WTC11 (cell line): ENCODE results near the gene GGT6. TPM values are rescaled to one million over a fixed set of nuclear protein-coding genes. Genes with fewer than 3 reads are reported as not detected.

Experiments
- ATAC-seq: fragments of 200-7000 bp; cut with Tn5 transposase; 2 replicates; pipeline ENCODE4 v1.10.0; 2021; ENCODE audit warnings: mild to moderate bottlenecking, moderate library complexity
- CTCF ChIA-PET: fragments of 300-600 bp; sonication (Branson Sonifier 250); formaldehyde crosslinking; loops from one replicate; lab custom pipeline; 2021; ENCODE audit warnings: antibody characterized with exemption; lab: Charles Lee
- POLR2A ChIA-PET: fragments of 350-600 bp; sonication (Branson Sonifier 250); formaldehyde crosslinking; loops from one replicate; lab custom pipeline; 2021; ENCODE audit warnings: antibody characterized with exemption; lab: Charles Lee
- DNase-seq: peaks from one replicate; pipeline ENCODE4 v3.0.0; 2021; ENCODE audit warnings: low spot score
- H3K27ac Mint-ChIP-seq: 2 replicates; pipeline ENCODE4 v1.8.0; 2021; ENCODE audit warnings: mixed read lengths
- H3K27me3 Mint-ChIP-seq: 2 replicates; pipeline ENCODE4 v1.8.0; 2021; ENCODE audit warnings: low read depth, mild to moderate bottlenecking, moderate library complexity, mixed read lengths
- H3K36me3 Mint-ChIP-seq: 2 replicates; pipeline ENCODE4 v1.8.0; 2021; ENCODE audit warnings: mixed read lengths
- H3K4me1 Mint-ChIP-seq: 2 replicates; pipeline ENCODE4 v1.8.0; 2022; ENCODE audit warnings: mixed read lengths
- H3K4me3 Mint-ChIP-seq: 2 replicates; pipeline ENCODE4 v1.8.0; 2021; ENCODE audit warnings: mild to moderate bottlenecking, moderate library complexity, mixed read lengths
- H3K9me3 Mint-ChIP-seq: 2 replicates; pipeline ENCODE4 v1.8.0; 2021; ENCODE audit warnings: mixed read lengths
- AFF4 ChIP-seq: sonication (generic); formaldehyde crosslinking; IDR thresholded peaks from 2 replicates; pipeline ENCODE4 v1.8.1; 2023; ENCODE audit warnings: mild to moderate bottlenecking, missing genetic modification reagents, borderline replicate concordance
- CREB1 ChIP-seq: sonication (generic); formaldehyde crosslinking; IDR thresholded peaks from 2 replicates; pipeline ENCODE4 v1.8.0; 2023; ENCODE audit warnings: mild to moderate bottlenecking, missing genetic modification reagents
- EMX1 ChIP-seq: fragments of 250-450 bp; sonication (Bioruptor Pico); IDR thresholded peaks from 2 replicates; pipeline ENCODE4 v1.8.0; 2021; ENCODE audit warnings: mild to moderate bottlenecking
- ESRRA ChIP-seq: sonication (generic); formaldehyde crosslinking; IDR thresholded peaks from 2 replicates; pipeline ENCODE4 v1.8.1; 2022; ENCODE audit warnings: mild to moderate bottlenecking, missing genetic modification reagents, borderline replicate concordance
- FOXP4 ChIP-seq: sonication (generic); formaldehyde crosslinking; IDR thresholded peaks from 2 replicates; pipeline ENCODE4 v1.8.0; 2022; ENCODE audit warnings: mild to moderate bottlenecking, missing genetic modification reagents
- GABPB1 ChIP-seq: sonication (generic); formaldehyde crosslinking; IDR thresholded peaks from 2 replicates; pipeline ENCODE4 v1.8.1; 2023; ENCODE audit warnings: mild to moderate bottlenecking, missing genetic modification reagents
- MLX ChIP-seq: sonication (generic); formaldehyde crosslinking; IDR thresholded peaks from 2 replicates; pipeline ENCODE4 v1.8.1; 2023; ENCODE audit warnings: mild to moderate bottlenecking, missing genetic modification reagents, moderate library complexity
- MXD4 ChIP-seq: fragments of 250-450 bp; sonication (Bioruptor Pico); IDR thresholded peaks from 2 replicates; pipeline ENCODE4 v1.8.0; 2021; ENCODE audit warnings: mild to moderate bottlenecking, moderate library complexity, borderline replicate concordance
- NFE2L1 ChIP-seq: sonication (generic); formaldehyde crosslinking; IDR thresholded peaks from 2 replicates; pipeline ENCODE4 v1.8.1; 2023; ENCODE audit warnings: missing genetic modification reagents
- OVOL2 ChIP-seq: fragments of 250-450 bp; sonication (Bioruptor Pico); IDR thresholded peaks from 2 replicates; pipeline ENCODE4 v1.9.0; 2021; ENCODE audit warnings: mild to moderate bottlenecking, borderline replicate concordance
- SMAD3 ChIP-seq: sonication (generic); formaldehyde crosslinking; IDR thresholded peaks from 2 replicates; pipeline ENCODE4 v1.8.0; 2022; ENCODE audit warnings: missing genetic modification reagents, mild to moderate bottlenecking, borderline replicate concordance
- SP1 ChIP-seq: sonication (generic); formaldehyde crosslinking; conservative IDR thresholded peaks from 2 replicates; pipeline ENCODE4 v1.8.1; 2022; ENCODE audit warnings: missing genetic modification reagents
- USF2 ChIP-seq: sonication (generic); formaldehyde crosslinking; IDR thresholded peaks from 2 replicates; pipeline ENCODE4 v1.8.1; 2023; ENCODE audit warnings: mild to moderate bottlenecking, missing genetic modification reagents, moderate library complexity
- ZMAT4 ChIP-seq: fragments of 250-450 bp; sonication (Bioruptor Pico); IDR thresholded peaks from 2 replicates; pipeline ENCODE4 v1.9.0; 2021; ENCODE audit warnings: mild to moderate bottlenecking
- ZNF138 ChIP-seq: sonication (generic); formaldehyde crosslinking; conservative IDR thresholded peaks from 2 replicates; pipeline ENCODE4 v1.8.1; 2022; ENCODE audit warnings: mild to moderate bottlenecking, moderate library complexity, missing genetic modification reagents
- ZNF317 ChIP-seq: sonication (generic); formaldehyde crosslinking; IDR thresholded peaks from 2 replicates; pipeline ENCODE4 v1.8.1; 2023; ENCODE audit warnings: low read depth, mild to moderate bottlenecking, moderate library complexity, missing genetic modification reagents, borderline replicate concordance
- ZNF396 ChIP-seq: fragments of 250-450 bp; sonication (Bioruptor Pico); IDR thresholded peaks from 2 replicates; pipeline ENCODE4 v1.8.0; 2021; ENCODE audit warnings: mild to moderate bottlenecking, moderate library complexity, borderline replicate concordance
- ZNF423 ChIP-seq: fragments of 250-450 bp; sonication (Bioruptor Pico); IDR thresholded peaks from 2 replicates; pipeline ENCODE4 v2.1.2; 2022; ENCODE audit warnings: mild to moderate bottlenecking, moderate library complexity
- total RNA-seq: library from RNA; stranded (reverse); gene quantifications from 3 replicates; pipeline ENCODE4 v1.2.3, GENCODE V29; 2021

GGT6 gene
- total RNA-seq, 1 experiment from 2014 or later: 0.07 TPM

GRCh38 chr17:4543557-4544026, 16.8 kb downstream of the GGT6 start:
- no peak for DNase-seq
- Mint-ChIP-seq H3K36me3 (peaks cover 34% of the 10 kb centered on the region), H3K4me1 (no peaks in the 10 kb centered on the region), H3K27me3 (no peaks in the 10 kb centered on the region), H3K27ac (no peak overlapping the region), H3K4me3 (no peak overlapping the region), H3K9me3 (no peaks in the 10 kb centered on the region)
- TF ChIP-seq ESRRA (CRISPR knock-in tag): no peak
- TF ChIP-seq EMX1 (CRISPR knock-in tag): no peak
- no peak for TF ChIP-seq OVOL2 (CRISPR knock-in tag)
- TF ChIP-seq AFF4 (CRISPR knock-in tag): no peak
- no peak for TF ChIP-seq ZNF423 (CRISPR knock-in tag)
- no peak for TF ChIP-seq SMAD3
- no peak for TF ChIP-seq USF2 (CRISPR knock-in tag)
- ATAC-seq: no peak
- POLR2A ChIA-PET: no interaction called here
- CTCF ChIA-PET: interaction anchor here (1.0 kb wide), 1 partner anchor 12 kb away, joined by 3 read pairs; the partner anchor contains the start of gene MYBBP1A

- Mint-ChIP-seq H3K36me3 (peaks cover 34% of the 10 kb centered on the region), H3K27ac (no peak overlapping the region), H3K4me1 (no peaks in the 10 kb centered on the region), H3K27me3 (no peaks in the 10 kb centered on the region), H3K4me3 (no peak overlapping the region), H3K9me3 (no peaks in the 10 kb centered on the region)
- ATAC-seq (no peak), DNase-seq (no peak)
- CTCF ChIA-PET: no interaction called here
- no peak for TF ChIP-seq SP1 (CRISPR knock-in tag)
- POLR2A ChIA-PET: no interaction called here
Measured at GRCh38 chr17:4542726-4543191, 17.6 kb downstream of the GGT6 start.

- Mint-ChIP-seq H3K4me3 (no peak overlapping the region), H3K27ac (no peak overlapping the region), H3K27me3 (no peaks in the 10 kb centered on the region), H3K4me1 (peaks cover under 1% of the 10 kb centered on the region; the same call in 1 of the 2 replicates), H3K9me3 (no peaks in the 10 kb centered on the region), H3K36me3 (peaks cover 29% of the 10 kb centered on the region)
- no peak for DNase-seq
- CTCF ChIA-PET: interaction anchor here (8.2 kb wide), 1 partner anchor 121 kb away, joined by 57 read pairs; no protein-coding TSS in a partner anchor
- no peak for ATAC-seq
- POLR2A ChIA-PET: no interaction called here
- TF ChIP-seq ZNF138 (CRISPR knock-in tag): no peak
- TF ChIP-seq NFE2L1 (CRISPR knock-in tag): no peak
- TF ChIP-seq ZNF396 (CRISPR knock-in tag): no peak
- no peak for TF ChIP-seq ZNF317 (CRISPR knock-in tag)
- no peak for TF ChIP-seq CREB1 (CRISPR knock-in tag)
- no peak for TF ChIP-seq GABPB1 (CRISPR knock-in tag)
- TF ChIP-seq MXD4 (CRISPR knock-in tag): no peak
- no peak for TF ChIP-seq ZMAT4 (CRISPR knock-in tag)
- no peak for TF ChIP-seq FOXP4 (CRISPR knock-in tag)
- TF ChIP-seq MLX: no peak
Measured at GRCh38 chr17:4542003-4542725, 18.2 kb downstream of the GGT6 start.
